Nephron (organoid): ENCODE results near the gene OSBPL10.

Experiments
- H3K27ac Mint-ChIP-seq, 3 experiments: 2 replicates each; pipeline ENCODE4 v1.8.0; 2020; ENCODE audit warnings: mixed read lengths in 3 of 3, mild to moderate bottlenecking in 2 of 3, moderate library complexity in 1 of 3
- H3K27me3 Mint-ChIP-seq: 2 replicates; pipeline ENCODE4 v1.8.0; 2021; ENCODE audit warnings: low read depth, mild to moderate bottlenecking, moderate library complexity, mixed read lengths
- H3K36me3 Mint-ChIP-seq: 2 replicates; pipeline ENCODE4 v1.8.0; 2020; ENCODE audit warnings: low read depth, mixed read lengths
- H3K4me1 Mint-ChIP-seq: 2 replicates; pipeline ENCODE4 v1.8.0; 2020; ENCODE audit warnings: mixed read lengths
- H3K4me3 Mint-ChIP-seq, 3 experiments: 2 replicates each; pipeline ENCODE4 v1.8.0; 2020; ENCODE audit warnings: mild to moderate bottlenecking in 3 of 3, mixed read lengths in 3 of 3, moderate library complexity in 2 of 3
- H3K9me3 Mint-ChIP-seq: 2 replicates; pipeline ENCODE4 v1.8.0; 2020; ENCODE audit warnings: mixed read lengths
- CTCF ChIP-seq, 3 experiments: fragments of 200-600 bp; sonication (generic); IDR thresholded peaks; one replicate each; pipeline ENCODE4 v1.5.0; 2021; ENCODE audit warnings: antibody characterized with exemption in 3 of 3; ENCODE audit not compliant: unreplicated experiment in 3 of 3

Gene OSBPL10

GRCh38 chr3:31921837-31922236 is 59.2 kb downstream of the OSBPL10 start:
- Mint-ChIP-seq H3K4me1 (peaks cover 23% of the 10 kb centered on the region), H3K27ac (peak overlapping the region in 1 of 3 experiments; percentile 10), H3K4me3 (no peak overlapping the region), H3K27me3 (no peaks in the 10 kb centered on the region), H3K36me3 (peaks cover 6% of the 10 kb centered on the region), H3K9me3 (peaks cover 18% of the 10 kb centered on the region)
- TF ChIP-seq CTCF (IDR thresholded peaks at IDR 0.05; ENCODE audit: unreplicated experiment in 3 of 3) = no peak

- Mint-ChIP-seq H3K4me1 (peaks cover 30% of the 10 kb centered on the region), H3K4me3 (no peak overlapping the region), H3K9me3 (peaks cover 18% of the 10 kb centered on the region), H3K27me3 (no peaks in the 10 kb centered on the region), H3K36me3 (peaks cover 6% of the 10 kb centered on the region), H3K27ac (peak overlapping the region in 1 of 3 experiments; percentile 14)
- TF ChIP-seq CTCF (IDR thresholded peaks at IDR 0.05; ENCODE audit: unreplicated experiment in 3 of 3) = no peak
These were observed 60.8 kb downstream of the OSBPL10 start for GRCh38 chr3:31920310-31920709.

DNA sequence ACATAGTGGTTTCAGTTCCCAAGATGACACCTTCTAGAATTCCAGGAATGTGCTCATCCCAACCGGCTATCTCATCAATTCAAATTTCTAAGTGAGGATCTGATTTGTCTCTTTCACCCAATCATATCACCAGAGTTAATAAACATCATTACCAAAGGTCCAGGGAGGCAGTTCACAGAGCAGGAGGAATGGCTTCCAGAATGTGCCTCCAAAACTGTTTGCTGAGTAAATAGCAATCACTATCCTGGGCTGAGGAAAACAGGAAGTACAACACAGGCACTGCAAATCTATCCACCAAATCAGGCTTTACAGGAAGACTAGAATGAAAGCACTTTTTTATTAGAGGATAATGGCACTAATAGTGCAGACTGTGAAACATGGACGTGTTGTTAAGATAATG is 61.5 kb downstream of the OSBPL10 start:
- H3K36me3 Mint-ChIP-seq = peaks cover 6% of the 10 kb centered on the region
- peaks cover 30% of the 10 kb centered on the region for H3K4me1 Mint-ChIP-seq
- H3K27ac Mint-ChIP-seq = no peak overlapping the region
- H3K27me3 Mint-ChIP-seq = no peaks in the 10 kb centered on the region
- peaks cover 18% of the 10 kb centered on the region for H3K9me3 Mint-ChIP-seq
- no peak for TF ChIP-seq CTCF (IDR thresholded peaks at IDR 0.05; ENCODE audit: unreplicated experiment in 3 of 3)
- no peak overlapping the region for H3K4me3 Mint-ChIP-seq

DNA sequence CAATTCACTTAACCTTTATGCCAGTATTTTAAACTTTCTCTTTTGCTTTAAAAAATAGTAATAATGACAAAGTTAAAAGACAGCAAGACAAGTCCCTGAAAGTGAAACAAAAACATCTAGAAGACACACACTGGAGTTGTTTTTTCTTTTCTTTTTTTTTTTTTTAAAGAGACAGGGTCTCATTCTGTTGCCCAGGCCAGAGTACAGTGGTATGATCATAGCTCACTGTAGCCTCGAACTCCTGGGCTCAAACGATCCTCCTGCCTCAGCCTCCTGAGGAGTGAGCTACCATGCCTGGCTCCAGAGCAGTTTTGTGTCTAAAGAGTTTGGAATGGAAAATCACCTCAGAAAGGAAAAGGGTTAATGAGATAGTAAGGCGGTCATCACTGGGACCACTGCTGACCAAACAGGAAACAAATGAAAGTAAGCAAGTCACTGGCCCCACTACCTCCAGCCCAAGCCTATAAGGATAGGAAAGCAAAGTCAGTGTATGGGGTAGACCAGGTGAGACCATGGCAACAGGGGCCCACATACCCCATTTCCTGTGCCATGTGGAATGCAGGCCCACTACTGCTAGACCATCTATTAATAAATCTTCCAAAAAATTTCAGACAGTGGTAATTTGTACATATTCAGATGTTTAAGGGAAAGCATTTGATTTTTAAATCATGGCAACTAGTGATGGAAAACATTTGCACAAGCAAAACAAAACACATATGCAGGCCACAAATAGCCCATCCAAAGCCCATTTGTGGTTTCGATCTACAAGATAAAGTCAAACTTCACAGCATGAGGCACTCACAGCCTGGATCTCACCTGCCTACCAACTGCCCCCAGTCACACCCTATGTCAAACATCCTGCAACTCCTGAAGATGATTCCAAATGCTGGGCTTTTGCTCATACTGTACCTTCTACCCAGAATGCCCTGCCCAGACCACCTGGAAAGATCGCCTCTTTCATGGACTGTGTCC is 62.6 kb downstream of the OSBPL10 start:
- Mint-ChIP-seq H3K4me3 (peak overlapping the region; percentile 42 to 66 (median 61)), H3K27ac (peak overlapping the region; percentile 82 to 85 (median 85)), H3K27me3 (no peaks in the 10 kb centered on the region), H3K9me3 (peaks cover 18% of the 10 kb centered on the region), H3K36me3 (peaks cover 6% of the 10 kb centered on the region), H3K4me1 (peaks cover 30% of the 10 kb centered on the region)
- no peak for TF ChIP-seq CTCF (IDR thresholded peaks at IDR 0.05; ENCODE audit: unreplicated experiment in 3 of 3)

DNA sequence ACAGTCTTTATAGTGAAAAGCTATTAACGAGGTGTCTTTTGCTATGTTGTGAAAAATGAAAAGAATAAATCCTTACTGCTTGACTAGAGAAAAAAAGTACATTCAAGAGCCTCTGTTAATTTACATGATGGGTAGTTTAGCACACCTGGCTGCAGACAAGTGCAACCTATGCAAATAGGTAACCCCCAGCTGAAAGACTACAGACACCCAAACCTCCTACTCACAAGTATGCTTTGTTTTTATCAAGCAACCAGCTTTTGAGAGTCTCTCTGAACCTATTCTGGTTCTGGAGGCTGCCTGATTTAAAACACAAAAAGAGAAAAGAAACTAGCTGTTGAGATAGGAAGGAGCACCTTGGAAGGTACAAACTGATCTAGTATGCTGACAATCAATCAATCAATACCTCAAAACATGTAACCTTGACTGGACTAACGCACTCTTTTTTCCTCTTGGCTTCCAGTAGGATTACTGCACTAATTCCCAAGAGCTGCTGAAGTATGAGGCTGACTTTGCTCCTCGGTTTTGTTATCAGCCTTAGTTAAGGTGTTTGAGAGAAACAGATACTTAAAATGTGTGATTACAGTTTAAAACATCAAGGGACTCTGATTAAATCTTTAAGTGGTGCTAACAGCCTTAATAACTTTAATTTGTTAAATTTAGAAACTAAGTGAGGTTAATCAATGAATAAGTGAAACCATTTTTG is 63.6 kb downstream of the OSBPL10 start:
- Mint-ChIP-seq H3K27ac (peak overlapping the region; percentile 61 to 85 (median 78)), H3K4me1 (peaks cover 23% of the 10 kb centered on the region), H3K36me3 (peaks cover 6% of the 10 kb centered on the region), H3K27me3 (no peaks in the 10 kb centered on the region), H3K4me3 (no peak overlapping the region), H3K9me3 (peaks cover 18% of the 10 kb centered on the region)
- no peak for TF ChIP-seq CTCF (IDR thresholded peaks at IDR 0.05; ENCODE audit: unreplicated experiment in 3 of 3)
